GM04503 (cell line): ENCODE results near the gene CNTNAP5.

Experiments
- DNase-seq: peaks from one replicate; pipeline ENCODE4 v3.0.0-alpha.2; 2012; ENCODE audit warnings: low read depth

CNTNAP5 gene

GRCh38 chr2:124450481-124450880 is 425.4 kb downstream of the CNTNAP5 start:
- DNase-seq: no peak

GRCh38 chr2:124476291-124476690 is 451.2 kb downstream of the CNTNAP5 start:
- DNase-seq: no peak

GRCh38 chr2:124478761-124479160 is 453.7 kb downstream of the CNTNAP5 start:
- DNase-seq: no peak

- DNase-seq: no peak
These were observed 455.9 kb downstream of the CNTNAP5 start for GRCh38 chr2:124480958-124481357.

GRCh38 chr2:124482044-124482443 is 457.0 kb downstream of the CNTNAP5 start:
- no peak for DNase-seq

- no peak for DNase-seq
These were observed 457.5 kb downstream of the CNTNAP5 start for GRCh38 chr2:124482551-124482950.

- no peak for DNase-seq
These were observed 460.6 kb downstream of the CNTNAP5 start for GRCh38 chr2:124485659-124486058.

GRCh38 chr2:124489686-124490085 is 464.6 kb downstream of the CNTNAP5 start:
- no peak for DNase-seq

- no peak for DNase-seq
These were observed 476.6 kb downstream of the CNTNAP5 start for GRCh38 chr2:124501575-124502152.

GRCh38 chr2:124514236-124514635 is 489.1 kb downstream of the CNTNAP5 start:
- no peak for DNase-seq

- DNase-seq: no peak
These were observed 495.9 kb downstream of the CNTNAP5 start for GRCh38 chr2:124520953-124521352.

GRCh38 chr2:124523096-124523495 is 498.0 kb downstream of the CNTNAP5 start:
- DNase-seq: no peak

- DNase-seq: no peak
These were observed 499.2 kb downstream of the CNTNAP5 start for GRCh38 chr2:124524155-124524915.

GRCh38 chr2:124526221-124526620 is 501.1 kb downstream of the CNTNAP5 start:
- no peak for DNase-seq

GRCh38 chr2:124530203-124530602 is 505.1 kb downstream of the CNTNAP5 start:
- no peak for DNase-seq

- DNase-seq: no peak
These were observed 508.3 kb downstream of the CNTNAP5 start for GRCh38 chr2:124533226-124533954.

GRCh38 chr2:124534028-124534427 is 508.9 kb downstream of the CNTNAP5 start:
- DNase-seq: no peak

- no peak for DNase-seq
These were observed 510.7 kb downstream of the CNTNAP5 start for GRCh38 chr2:124535816-124536215.

- DNase-seq: no peak
These were observed 511.5 kb downstream of the CNTNAP5 start for GRCh38 chr2:124536591-124536990.

- DNase-seq: no peak
These were observed 513.5 kb downstream of the CNTNAP5 start for GRCh38 chr2:124538549-124538948.

- DNase-seq: no peak
These were observed 515.7 kb downstream of the CNTNAP5 start for GRCh38 chr2:124540805-124541204.

GRCh38 chr2:124542932-124543640 is 518.0 kb downstream of the CNTNAP5 start:
- no peak for DNase-seq

- DNase-seq: no peak
These were observed 522.6 kb downstream of the CNTNAP5 start for GRCh38 chr2:124547700-124548099.
